NCI-H187 treated with DMSO at 0.1 percent for 48 hours (cell line): ENCODE results near the gene BRPF1.
A peak's percentile ranks its signal among the peaks of the same experiment; 100 is the strongest.

Experiments used
- DNase-seq: peaks from one replicate; lab custom pipeline; 2025; lab: John Stamatoyannopoulos, UW

Gene BRPF1, protein sequence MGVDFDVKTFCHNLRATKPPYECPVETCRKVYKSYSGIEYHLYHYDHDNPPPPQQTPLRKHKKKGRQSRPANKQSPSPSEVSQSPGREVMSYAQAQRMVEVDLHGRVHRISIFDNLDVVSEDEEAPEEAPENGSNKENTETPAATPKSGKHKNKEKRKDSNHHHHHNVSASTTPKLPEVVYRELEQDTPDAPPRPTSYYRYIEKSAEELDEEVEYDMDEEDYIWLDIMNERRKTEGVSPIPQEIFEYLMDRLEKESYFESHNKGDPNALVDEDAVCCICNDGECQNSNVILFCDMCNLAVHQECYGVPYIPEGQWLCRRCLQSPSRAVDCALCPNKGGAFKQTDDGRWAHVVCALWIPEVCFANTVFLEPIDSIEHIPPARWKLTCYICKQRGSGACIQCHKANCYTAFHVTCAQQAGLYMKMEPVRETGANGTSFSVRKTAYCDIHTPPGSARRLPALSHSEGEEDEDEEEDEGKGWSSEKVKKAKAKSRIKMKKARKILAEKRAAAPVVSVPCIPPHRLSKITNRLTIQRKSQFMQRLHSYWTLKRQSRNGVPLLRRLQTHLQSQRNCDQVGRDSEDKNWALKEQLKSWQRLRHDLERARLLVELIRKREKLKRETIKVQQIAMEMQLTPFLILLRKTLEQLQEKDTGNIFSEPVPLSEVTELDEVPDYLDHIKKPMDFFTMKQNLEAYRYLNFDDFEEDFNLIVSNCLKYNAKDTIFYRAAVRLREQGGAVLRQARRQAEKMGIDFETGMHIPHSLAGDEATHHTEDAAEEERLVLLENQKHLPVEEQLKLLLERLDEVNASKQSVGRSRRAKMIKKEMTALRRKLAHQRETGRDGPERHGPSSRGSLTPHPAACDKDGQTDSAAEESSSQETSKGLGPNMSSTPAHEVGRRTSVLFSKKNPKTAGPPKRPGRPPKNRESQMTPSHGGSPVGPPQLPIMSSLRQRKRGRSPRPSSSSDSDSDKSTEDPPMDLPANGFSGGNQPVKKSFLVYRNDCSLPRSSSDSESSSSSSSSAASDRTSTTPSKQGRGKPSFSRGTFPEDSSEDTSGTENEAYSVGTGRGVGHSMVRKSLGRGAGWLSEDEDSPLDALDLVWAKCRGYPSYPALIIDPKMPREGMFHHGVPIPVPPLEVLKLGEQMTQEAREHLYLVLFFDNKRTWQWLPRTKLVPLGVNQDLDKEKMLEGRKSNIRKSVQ (N-terminal part only)

DNA sequence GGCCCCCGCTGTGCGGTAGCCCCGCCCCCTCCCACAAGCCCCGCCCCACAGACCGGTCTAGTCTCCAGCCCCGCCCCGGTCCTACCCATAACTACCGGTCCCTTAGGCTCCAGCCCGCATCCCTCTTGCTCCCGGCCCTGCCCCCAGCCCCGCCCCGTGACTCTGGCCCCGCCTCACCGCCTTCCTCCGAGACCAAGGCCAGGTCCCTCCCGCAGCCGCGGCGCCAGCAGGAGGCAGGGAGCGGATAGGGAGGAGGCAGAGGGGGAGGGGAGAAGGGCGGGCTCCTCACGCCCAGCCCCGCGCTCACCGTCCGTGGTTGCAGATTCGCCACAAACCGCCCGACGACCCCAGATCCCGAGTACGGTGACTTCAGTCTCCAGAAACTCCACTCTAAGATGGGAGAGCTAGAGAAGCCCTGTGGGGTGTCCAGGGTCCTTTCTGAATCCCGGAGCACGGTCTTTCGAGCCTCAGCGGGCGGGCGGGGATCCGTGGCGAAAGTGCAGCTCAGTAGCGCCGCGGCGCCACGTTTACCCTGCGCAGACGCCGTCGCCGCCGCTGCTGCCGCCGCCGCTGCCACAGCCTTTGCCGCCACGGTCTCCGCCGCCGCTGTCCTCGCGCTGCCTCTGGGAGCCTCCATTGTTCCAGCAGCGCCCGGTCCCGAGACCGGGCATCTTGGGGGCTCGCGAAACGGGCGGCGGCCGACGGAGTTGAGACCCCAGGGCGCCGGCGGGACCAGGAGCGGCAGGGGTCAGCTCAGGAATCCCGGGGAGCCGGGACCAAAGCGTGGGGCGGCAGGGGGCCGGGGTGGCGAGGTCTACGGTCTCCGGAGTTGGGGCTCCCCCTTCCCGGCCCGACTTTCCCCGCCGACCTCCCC, at the start of gene BRPF1:
Gene BRPF1, plus strand, starts transcription at position 530 of the 874 bp plus-strand sequence. CDS start 2,406 bp downstream, outside the sequence.
- peak; percentile 69 for DNase-seq

DNA sequence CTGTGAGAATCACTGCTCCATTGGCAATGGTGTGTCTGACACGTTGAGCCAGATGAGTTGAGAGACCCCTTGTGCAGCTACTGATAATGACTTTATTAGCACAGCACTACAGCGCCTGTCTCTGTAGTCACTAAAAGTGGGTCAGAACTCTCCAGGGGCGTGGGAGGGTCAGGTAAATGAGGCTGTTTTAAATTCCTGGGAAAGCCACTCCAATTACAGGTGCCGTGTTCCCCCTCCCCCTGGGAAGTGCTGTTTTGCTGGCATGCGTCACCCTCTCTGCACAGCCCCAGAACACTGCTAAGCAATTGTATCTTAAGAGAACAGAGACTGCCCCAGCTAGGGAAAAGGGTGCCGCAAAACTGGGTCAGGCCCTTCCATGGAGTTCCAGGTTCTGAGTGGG, 49.4 kb upstream of the BRPF1 start:
- no peak for DNase-seq

DNA sequence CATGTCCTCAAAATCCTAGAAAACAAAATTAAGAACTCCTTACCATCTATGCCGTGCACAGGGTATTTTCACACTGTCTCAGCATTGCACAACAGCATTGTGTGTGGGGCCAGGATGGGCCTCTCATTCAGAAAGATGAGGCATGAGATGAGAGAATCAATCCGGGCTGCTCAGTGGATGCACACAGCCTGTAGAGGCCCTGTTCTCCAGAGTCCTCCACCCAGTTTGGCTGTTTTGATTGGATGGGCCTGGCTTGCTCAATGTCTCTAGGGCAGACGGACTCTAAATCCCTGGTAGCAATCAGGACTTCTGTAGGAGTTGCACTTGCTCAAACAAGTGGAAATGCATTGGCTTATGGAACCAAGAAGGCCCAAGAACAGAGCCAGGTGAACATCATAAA, 48.1 kb upstream of the BRPF1 start:
- DNase-seq, result no peak

DNA sequence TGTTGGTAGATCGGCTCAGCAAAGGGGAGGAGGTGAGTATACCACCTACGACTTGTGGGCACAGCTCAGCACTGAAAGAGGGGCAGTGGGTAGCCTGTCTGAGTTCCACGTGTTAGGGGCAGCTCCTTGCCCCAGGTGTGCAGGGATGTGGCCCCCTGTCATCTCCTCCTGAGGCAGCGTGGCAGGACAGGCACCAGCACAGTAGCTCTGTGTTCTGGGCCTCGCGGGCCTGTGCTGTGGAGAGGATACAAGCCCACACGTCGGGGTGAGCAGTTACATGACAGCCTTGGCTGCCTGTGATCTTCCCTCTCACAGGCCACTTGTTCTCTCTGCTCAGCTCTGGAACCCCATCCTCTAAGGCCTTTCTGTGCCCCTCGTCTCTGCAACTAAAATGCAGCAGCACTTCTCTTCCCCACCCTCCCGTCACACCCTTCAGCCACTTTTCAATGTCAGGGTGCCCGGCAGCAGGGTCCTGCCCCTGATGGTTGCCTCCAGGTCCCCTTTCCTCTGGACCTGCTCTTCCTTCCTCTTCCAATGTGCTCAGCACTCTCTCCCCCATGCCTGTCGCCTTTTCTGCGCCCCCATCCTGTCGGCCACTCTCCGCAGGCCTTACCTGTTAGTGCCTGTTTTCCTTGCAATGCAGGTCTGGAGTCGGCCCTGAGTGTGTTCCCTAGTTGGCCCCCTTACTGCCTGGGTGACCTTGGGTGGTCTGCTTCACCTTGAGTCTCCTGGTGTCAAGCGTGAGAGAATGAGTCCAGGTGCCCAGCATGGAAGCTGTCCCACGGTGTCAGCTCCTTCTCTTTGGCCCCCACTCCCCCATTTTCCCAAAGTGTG, 46.1 kb upstream of the BRPF1 start:
- DNase-seq, result no peak

DNA sequence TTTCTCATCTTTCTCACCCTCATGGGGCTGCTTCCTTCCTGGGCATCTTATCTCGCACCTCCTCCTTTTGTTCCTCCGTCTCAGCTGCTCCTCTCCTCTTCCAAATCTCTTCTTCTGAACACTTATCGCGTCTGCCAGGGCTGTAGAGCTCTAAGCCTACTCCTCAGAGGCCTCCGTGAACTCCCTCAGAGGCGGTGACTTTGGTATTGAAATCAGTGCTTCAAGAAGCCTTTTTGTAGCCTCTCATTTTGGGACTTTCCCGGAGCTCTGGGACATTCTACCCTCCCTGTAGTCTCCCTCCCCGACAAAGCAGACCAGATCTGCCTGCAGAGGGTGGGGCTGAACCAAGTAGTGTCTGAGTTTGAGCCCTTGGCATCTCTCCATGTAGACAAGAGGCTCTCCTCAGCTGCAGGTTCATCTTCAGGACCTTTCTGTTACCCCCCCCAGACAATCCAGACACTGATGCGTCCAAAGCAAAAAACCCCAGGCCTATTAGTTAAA, 45.4 kb upstream of the BRPF1 start:
- DNase-seq, result no peak

DNA sequence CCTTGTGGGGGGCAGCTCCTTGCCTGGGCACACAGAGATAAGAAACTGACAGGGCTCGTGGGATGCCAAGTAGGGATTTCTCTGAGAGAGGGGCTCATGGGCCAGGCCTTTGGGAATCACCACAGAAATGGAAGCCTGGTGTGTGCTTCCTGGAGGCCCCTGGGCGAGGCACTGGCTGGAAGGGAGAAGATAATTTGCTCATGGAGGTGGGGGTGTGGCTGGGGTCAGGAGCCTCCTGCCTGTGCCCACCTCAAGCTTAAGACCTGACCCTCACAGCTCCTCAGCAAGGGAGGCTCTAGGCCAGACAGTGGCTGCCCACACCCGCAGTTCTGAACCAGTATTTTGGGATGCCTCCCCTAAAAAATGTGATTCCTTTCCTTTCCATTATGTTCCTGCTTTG, 44.8 kb upstream of the BRPF1 start:
- DNase-seq, result no peak

DNA sequence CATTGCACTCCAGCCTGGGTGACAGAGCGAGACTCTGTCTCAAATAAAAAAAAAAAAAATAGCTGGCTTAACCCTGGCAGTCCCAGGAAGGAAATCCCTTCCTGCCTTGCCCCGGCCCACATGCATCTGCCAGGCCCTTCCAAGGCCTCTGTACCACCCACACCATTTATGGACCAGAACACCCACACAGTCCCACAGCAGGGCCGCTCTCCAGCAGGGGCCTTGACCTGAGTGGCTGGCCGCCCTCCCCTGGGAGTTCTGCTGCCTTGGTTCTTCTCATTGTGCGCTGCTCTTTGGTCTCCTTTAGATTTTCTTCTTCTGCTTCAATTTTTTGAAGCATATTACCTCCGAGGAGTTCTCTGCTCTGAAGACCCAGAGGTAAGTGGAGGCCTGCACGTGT, 44.0 kb upstream of the BRPF1 start:
- no peak for DNase-seq

DNA sequence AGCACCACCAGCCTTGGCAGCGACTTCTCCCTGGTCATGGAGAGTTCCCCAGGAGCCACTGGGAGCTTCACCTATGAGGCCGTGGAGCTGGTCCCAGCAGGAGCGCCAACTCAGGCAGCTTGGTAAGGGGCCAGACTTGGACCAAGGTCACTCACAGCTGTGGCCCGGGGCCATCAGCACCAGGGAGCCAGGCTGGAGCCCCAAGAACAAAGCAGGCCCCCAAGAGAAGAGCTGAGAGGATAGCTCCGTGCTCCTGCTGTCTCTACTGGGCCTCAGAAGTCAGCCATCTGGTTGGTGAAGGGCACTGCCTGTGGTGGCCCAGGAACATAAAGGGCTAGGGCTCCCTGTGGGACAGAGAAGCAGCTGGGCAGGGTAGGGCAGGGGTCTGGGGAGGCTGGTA, 42.6 kb upstream of the BRPF1 start:
- no peak for DNase-seq

DNA sequence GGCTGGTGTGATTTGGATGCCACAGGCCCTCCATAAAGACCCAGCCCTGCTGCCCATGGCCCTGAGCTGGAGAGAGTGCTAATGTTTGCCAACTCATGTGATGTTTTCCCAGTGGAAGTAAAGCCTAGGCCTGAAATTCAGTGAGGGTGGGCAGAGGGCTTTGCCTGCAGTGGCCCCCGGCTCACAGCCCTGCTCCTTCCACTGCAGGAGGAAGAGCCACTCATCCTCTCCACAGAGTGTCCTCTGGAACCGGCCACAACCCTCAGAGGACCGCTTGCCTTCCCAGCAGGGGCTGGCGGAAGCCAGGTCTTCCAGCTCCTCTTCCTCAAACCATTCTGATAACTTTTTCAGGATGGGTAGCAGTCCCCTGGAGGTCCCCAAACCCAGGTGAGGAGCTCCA, 41.8 kb upstream of the BRPF1 start:
- DNase-seq, result no peak

DNA sequence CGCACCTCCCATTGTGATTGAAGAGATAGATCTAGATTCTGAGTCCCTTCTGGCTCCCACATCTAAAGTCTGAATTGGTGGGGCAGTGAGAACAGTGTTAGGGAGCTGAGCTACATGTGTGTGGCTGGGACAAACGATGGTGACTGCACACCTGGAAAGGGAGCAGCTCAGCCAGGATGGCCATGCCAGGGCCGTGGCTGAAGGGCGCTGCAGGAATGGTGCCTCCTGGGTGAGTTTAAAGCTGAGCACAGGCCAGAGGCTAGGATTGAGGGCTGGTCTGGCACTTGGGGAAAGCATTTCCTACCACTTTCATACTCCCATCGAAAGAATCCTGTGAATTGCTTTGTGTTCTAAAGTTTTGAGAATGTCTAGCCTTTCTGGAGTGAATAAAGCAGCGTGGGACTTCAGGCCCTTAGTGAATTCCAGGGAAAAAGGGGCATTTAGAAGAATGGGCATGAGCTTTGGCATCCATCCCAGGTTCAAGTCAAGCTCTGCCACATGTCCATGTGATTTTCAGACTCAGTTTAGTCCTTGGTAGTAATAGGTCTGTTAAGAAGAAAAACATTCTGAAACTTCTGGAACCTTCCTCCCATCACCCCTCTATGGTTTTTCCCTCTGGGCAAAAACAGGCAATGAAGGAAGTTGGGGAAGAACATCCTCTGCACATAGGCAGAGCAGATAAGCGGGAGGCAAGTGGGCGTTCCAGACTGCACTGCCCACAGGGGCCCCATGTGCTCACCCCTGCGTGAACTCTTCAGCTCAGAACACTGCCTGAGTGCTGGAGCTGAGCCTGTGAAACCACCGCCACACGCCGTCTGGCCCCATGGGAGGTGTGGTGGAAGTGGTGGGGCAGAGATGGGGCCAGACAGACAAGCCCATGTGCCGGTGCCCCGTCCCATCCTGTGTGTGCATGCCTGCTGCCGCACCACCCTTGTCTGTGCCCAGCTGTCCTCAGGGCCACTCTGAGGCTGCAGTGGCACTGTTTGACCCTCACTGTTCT, 40.8 kb upstream of the BRPF1 start:
- DNase-seq, result no peak

DNA sequence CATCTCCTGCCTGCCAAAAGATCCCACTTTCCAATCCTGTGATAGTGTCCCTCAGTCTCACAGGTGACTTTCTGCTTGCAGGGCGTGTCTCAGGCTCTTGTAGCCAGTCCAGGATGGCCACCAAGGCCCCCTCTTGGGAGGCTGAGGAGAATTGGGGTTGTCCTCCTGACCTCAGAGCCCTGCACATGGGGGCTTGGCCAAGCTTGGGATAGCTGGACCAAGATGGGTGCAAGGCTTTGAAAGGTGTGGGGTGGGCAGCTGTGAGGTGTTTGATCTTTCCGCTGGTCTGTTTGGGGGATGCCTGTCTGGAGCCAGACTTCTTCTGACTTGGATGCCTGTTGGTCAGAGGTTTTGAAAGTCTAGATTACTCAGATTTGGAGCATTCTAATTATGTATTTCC, 39.9 kb upstream of the BRPF1 start:
- no peak for DNase-seq

DNA sequence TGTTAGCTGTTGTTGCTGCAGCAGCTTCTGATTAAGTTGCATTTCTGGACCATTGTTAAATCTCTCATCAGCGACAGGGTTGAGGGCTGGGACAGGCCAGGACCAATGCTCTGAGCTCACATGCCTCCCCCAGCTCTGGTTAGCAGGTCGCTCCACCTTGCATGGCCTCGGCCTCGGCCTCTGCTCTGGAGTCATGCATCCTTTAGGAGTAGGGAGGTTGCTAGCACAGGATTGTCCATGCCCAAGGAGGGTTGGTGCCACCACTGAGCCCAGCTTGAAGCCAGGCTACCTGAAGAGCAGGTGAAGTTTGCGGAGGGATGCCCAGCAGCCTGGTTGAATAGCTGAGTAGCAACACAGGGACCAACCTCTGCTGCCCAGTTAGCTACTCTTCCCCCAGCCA, 39.1 kb upstream of the BRPF1 start:
- DNase-seq, result no peak

DNA sequence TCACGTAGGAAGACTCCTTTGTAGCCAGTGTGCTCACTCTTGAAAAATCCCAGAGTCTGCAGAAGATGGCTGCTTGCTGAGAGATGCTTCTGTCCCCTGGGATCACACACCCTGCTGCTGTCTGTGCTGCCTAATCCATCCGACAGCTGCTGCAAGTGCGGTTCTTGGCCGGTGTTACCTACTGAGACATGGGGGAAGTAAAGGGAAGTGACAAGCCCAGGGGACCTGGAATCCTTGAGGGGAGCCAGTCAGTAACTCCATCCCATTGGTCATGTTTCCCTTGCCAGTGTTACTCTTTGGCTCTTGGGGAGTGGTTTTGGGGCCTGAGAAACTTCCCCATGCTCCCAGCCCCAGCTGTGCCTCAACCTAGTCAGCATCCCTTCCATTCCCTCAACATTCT, 36.2 kb upstream of the BRPF1 start:
- no peak for DNase-seq

DNA sequence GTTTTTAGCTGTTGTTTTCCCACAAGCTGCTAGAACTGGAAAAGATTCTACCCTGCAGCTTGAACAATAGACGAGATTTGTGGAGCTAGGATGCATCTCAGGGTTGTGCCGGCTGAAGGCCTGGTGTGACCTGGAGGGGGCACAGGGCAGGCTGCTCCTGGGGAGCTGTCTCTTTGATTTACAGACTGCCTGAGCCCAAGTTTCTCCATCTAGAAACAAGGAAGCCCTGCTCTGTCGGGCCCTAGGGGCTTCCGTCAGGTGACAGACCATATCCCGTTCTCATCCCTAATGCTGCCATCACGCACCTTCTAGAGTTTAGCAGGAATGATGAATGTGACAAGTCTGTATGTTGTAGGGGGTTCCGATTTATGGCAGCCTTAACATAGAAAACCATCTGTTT, 35.8 kb upstream of the BRPF1 start:
- DNase-seq, result no peak

DNA sequence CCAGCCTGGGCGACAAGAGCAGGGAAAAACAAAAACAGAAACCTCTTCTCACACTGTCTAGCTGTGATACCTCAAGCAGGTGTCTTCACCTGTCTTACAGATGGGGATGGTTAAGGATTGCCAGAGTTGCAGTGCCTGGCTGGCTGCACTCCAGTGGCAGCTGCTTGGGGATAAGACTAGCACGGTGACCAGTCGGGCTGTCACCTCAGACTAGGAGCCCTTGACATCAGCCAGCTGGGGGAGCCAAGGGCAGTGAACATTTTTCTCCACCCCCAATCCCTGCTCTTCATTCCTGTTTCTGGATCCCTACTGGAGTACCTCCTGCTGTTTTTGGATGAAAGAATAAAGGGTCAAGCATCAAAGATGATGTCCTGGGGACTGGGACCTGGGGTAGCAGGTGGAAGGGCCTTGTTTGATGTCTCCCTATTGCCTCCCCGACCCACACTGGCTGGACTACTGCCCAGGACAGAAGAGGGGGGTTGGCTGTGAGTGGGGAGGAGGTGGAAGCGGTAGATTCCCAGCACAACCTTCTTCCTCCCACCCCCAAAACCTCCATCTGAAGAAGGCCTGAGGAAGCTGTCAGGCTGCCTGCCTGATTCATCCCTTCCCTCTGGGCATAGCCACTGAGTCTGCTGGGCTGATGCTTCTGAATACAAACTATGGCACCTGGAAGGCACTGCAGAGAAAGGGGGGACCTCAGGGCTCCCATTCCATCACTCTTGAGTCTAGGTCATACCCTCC, 34.9 kb upstream of the BRPF1 start:
- DNase-seq, result no peak

DNA sequence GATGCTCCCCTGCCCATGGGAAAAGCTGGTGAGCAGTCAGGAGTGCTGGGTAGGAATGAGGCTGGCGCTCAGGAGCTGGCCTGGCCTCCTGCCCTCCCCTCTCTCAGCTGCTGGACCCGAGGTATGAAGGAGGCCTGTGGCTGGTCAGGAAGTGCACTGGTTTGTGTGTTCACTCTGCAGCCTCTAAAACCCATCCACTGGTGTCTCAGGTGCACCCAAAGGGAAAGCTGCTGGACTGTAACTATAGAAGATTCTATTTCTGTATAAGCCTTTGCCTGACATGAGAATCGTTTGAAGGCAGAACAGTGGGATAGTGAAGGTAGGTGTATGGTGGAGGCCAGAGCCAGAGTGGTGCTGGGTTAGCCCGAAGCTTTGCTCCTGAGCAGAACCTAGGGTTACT, 33.6 kb upstream of the BRPF1 start:
- DNase-seq, result no peak

DNA sequence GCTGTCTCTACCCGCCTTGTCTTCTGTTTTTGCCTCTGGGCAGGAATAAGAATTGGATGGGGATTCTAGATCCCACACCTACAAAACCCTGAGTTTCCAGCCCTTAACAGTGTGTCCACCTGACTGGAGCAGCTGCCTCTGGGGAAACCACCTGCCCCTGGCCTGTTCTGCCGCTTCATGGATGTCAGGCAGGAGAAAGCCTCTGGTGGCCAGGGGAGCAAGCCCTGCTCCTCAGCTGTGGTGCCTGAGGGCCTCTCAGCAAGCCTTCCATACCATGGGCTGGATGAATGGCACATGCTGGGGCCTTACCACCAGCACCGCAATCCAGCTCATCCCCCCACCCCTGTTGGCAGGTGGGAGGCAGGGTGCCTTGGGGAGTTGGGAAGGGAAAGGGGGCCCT, 33.2 kb upstream of the BRPF1 start:
- no peak for DNase-seq

DNA sequence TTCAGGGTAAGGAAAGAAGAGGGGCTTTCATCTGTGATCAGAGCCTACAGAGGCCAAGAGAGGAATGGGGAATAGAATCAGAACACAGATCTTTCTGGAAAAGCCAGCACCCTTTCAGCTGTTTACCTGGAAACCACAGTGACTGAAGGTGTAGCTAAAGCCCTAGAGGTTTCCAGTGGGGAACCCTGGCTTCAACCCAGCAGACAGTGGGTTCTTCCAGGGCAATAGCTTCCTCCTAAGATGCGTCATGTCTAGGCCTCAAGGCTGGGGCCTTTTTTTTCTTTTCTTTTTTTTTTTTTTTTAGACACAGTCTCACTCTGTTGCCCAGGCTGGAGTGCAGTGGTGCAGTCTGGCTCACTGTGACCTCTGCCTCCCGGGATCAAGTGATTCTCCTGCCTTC, 31.0 kb upstream of the BRPF1 start:
- DNase-seq, result no peak

DNA sequence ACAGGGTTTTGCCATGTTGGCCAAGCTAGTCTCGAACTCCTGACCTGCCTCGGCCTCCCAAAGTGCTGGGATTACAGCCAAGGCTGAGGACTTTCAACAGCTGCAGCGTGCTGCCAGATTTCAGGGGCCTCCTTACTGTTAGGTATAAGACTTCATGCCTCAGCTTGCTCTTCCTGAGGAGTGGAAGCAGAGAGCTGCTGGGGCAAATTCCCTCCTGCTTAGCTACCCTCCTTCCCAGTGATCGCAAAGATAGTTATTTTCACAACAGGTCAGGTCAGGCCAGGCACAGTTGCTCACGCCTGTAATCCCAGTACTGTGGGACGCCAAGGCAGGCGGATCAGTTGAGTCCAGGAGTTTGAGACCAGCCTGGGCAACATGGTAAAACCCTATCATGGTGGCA, 30.5 kb upstream of the BRPF1 start:
- no peak for DNase-seq
